Superior temporal gyrus (tissue), 1 donor: Measurements from ENCODE around the gene NIPAL4.

Source experiments
- DNase-seq: peaks from one replicate; pipeline ENCODE4 v3.0.0-alpha.2; 2016; ENCODE audit errors: extremely low spot score

Gene NIPAL4

GRCh38 chr5:157516626-157517325, 56.8 kb downstream of the NIPAL4 start:
- no peak for DNase-seq

GRCh38 chr5:157518963-157519362, 59.0 kb downstream of the NIPAL4 start:
- DNase-seq: no peak

GRCh38 chr5:157519579-157520253, 59.7 kb downstream of the NIPAL4 start:
- DNase-seq: no peak

GRCh38 chr5:157520911-157521703, 61.1 kb downstream of the NIPAL4 start:
- no peak for DNase-seq

GRCh38 chr5:157521704-157522029, 61.7 kb downstream of the NIPAL4 start:
- no peak for DNase-seq

GRCh38 chr5:157523976-157524375, 64.0 kb downstream of the NIPAL4 start:
- DNase-seq: no peak
